ENCODE measurements around the gene DPP9.

- no peak for TF ChIP-seq CTCF (IDR thresholded peaks at IDR 0.05; ENCODE audit: insufficient read depth, low read length)
- TF ChIP-seq REST (IDR thresholded peaks at IDR 0.05; ENCODE audit: insufficient replicate concordance, low read depth) = no peak
Measured at GRCh38 chr19:4710281-4710600, 13.4 kb downstream of the DPP9 start.

All from HL-60 (cell line).